Prostate gland (tissue), 2 donors: Measurements from ENCODE around the gene BNC2.

Experiments used
- POLR2A ChIP-seq: fragments of 450-650 bp; IDR thresholded peaks from one replicate; pipeline ENCODE4 v1.6.1; 2016; ENCODE audit warnings: antibody characterized with exemption, mild to moderate bottlenecking
- POLR2AphosphoS5 ChIP-seq: sonication (generic); formaldehyde crosslinking; IDR thresholded peaks from one replicate; pipeline ENCODE4 v1.6.1; 2017; ENCODE audit warnings: antibody characterized with exemption
- TF ChIP-seq, protein P1 (sequence below), 4 experiments: fragments of 200-600 bp in 2 of 4; fragments of 450-650 bp in 2 of 4; sonication (generic) in 2 of 4; IDR thresholded peaks; 1 replicate in 3 of 4; 2 replicates in 1 of 4; pipeline ENCODE4 v1.5.1; 2016 to 2019; ENCODE audit warnings: antibody characterized with exemption in 4 of 4, mild to moderate bottlenecking in 2 of 4, moderate library complexity in 2 of 4

DNA sequence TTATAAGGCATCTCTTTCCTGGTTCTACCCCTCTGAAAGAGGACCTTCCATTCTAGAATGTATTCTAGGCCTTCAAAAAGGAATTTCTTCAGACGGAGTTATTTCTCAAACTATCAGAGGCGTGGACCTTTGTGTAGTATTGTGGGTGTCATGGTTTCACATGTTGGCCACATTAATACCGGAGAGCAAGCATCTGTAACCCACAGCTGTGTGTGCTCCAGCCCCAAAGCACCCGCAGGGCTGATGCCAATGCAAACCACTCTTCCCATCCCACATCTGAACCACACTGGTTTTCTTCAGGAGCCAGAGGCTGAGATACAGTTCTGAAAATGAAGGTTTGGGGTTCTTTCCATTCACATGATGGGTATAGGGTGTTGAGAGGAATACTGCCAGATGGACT lies 127.1 kb downstream of the BNC2 start:
- TF ChIP-seq POLR2A = no peak
- TF ChIP-seq, protein P1, sequence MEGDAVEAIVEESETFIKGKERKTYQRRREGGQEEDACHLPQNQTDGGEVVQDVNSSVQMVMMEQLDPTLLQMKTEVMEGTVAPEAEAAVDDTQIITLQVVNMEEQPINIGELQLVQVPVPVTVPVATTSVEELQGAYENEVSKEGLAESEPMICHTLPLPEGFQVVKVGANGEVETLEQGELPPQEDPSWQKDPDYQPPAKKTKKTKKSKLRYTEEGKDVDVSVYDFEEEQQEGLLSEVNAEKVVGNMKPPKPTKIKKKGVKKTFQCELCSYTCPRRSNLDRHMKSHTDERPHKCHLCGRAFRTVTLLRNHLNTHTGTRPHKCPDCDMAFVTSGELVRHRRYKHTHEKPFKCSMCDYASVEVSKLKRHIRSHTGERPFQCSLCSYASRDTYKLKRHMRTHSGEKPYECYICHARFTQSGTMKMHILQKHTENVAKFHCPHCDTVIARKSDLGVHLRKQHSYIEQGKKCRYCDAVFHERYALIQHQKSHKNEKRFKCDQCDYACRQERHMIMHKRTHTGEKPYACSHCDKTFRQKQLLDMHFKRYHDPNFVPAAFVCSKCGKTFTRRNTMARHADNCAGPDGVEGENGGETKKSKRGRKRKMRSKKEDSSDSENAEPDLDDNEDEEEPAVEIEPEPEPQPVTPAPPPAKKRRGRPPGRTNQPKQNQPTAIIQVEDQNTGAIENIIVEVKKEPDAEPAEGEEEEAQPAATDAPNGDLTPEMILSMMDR (IDR thresholded peaks at IDR 0.05) = no peak
- TF ChIP-seq POLR2AphosphoS5 = no peak
